Measurements from ENCODE around the gene C1QTNF8.

DNA sequence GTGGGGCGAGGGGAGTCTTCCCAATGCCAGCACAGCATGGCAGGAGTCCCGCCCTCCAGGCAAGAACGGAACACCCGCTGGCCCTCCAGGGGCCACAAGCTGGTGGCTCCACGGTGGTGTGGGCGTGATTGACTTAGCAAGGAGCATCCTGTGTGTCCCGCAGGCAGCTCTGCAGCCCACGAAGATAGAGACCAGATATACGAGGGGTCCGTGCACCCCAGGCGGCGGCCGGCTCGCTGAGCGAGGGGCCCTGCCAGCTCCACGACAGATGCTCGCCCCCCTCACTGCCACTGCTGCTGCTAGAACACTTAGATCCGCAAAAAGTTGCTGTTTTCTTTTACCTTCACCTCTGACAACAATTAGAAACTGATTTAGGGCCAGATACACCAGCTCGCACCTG lies 46.9 kb upstream of the C1QTNF8 start:
- TF ChIP-seq CTCF (conservative IDR thresholded peaks at IDR 0.05) (no peak), EZH2 (IDR thresholded peaks at IDR 0.05; ENCODE audit: low read depth) (no peak)

All from PC-9 (cell line).